ENCODE measurements around the gene PFN4. TPM values are rescaled to one million over a fixed set of nuclear protein-coding genes. Genes with fewer than 3 reads are reported as not detected.

PFN4 gene
- total RNA-seq, 2 experiments from 2014 or later, result not detected

- H3K4me1 Mint-ChIP-seq, result peaks cover 44% of the 10 kb centered on the region
- H3K4me3 Mint-ChIP-seq, result no peak overlapping the region
- H3K27ac Mint-ChIP-seq, result no peak overlapping the region
- H3K36me3 Mint-ChIP-seq (ENCODE audit: low read depth), result peaks cover 30% of the 10 kb centered on the region
- ChIA-PET CTCF (interaction anchor here (1.9 to 2.8 kb wide), 3 partner anchors 10 to 249 kb away, joined by 4 to 12 read pairs (median 11); partner anchors contain the start of gene TP53I3), POLR2A (interaction anchor here (0.5 kb wide), 1 partner anchor 48 kb away, joined by 3 read pairs; no protein-coding TSS in a partner anchor)
- DNase-seq, result no peak
- no peaks in the 10 kb centered on the region for H3K27me3 Mint-ChIP-seq
- no peaks in the 10 kb centered on the region for H3K9me3 Mint-ChIP-seq
Observed at GRCh38 chr2:24073816-24074215, 49.3 kb downstream of the PFN4 start.

GRCh38 chr2:24072259-24072658 lies 50.9 kb downstream of the PFN4 start:
- ChIA-PET POLR2A (no interaction called here), CTCF (interaction anchor here (1.9 to 2.8 kb wide), 3 partner anchors 12 to 248 kb away, joined by 4 to 12 read pairs (median 11); partner anchors contain the start of gene TP53I3)
- Mint-ChIP-seq H3K4me1 (peaks cover 36% of the 10 kb centered on the region), H3K4me3 (no peak overlapping the region), H3K27me3 (no peaks in the 10 kb centered on the region), H3K27ac (no peak overlapping the region), H3K36me3 (ENCODE audit: low read depth) (peaks cover 42% of the 10 kb centered on the region), H3K9me3 (no peaks in the 10 kb centered on the region)
- no peak for DNase-seq

- no peaks in the 10 kb centered on the region for H3K9me3 Mint-ChIP-seq
- peaks cover 31% of the 10 kb centered on the region for H3K36me3 Mint-ChIP-seq (ENCODE audit: low read depth)
- H3K27me3 Mint-ChIP-seq, result no peaks in the 10 kb centered on the region
- CTCF ChIA-PET, result interaction anchor here (1.1 to 1.7 kb wide), 4 partner anchors 138 to 241 kb away, joined by 3 to 4 read pairs (median 4); partner anchors contain the start of gene ATAD2B
- no peak for DNase-seq
- peaks cover 14% of the 10 kb centered on the region for H3K4me1 Mint-ChIP-seq
- POLR2A ChIA-PET, result interaction anchor here (1.4 to 1.6 kb wide), 2 partner anchors 11 to 18 kb away, joined by 5 read pairs; partner anchors contain the start of genes SF3B6 and WDCP
- no peak overlapping the region for H3K4me3 Mint-ChIP-seq
- no peak overlapping the region for H3K27ac Mint-ChIP-seq
Observed at GRCh38 chr2:24065341-24065740, 57.8 kb downstream of the PFN4 start.

Other genes with a start within 250 kb of the PFN4 start
- 10 to 100 TPM; 17.6 to 19.5 TPM for gene ATAD2B, start 196.2 kb downstream of the PFN4 start, total RNA-seq
- gene UBXN2A, start 182.9 kb downstream of the PFN4 start, total RNA-seq, result 10 to 100 TPM; 11.5 to 12.3 TPM
- gene MFSD2B, start 113.2 kb downstream of the PFN4 start, total RNA-seq, result under 1 TPM in 1 of 2 experiments, not detected in 1; 0.20 TPM
- 10 to 100 TPM; 18.5 to 19.1 TPM for gene WDCP, start 75.9 kb downstream of the PFN4 start, total RNA-seq
- gene FKBP1B, start 73.6 kb downstream of the PFN4 start, total RNA-seq, result 1 to 10 TPM; 4.8 to 5.5 TPM
- gene SF3B6, start 47.0 kb downstream of the PFN4 start, total RNA-seq, result 10 to 100 TPM; 87.4 to 88.2 TPM
- 1 to 10 TPM; 2.7 to 2.9 TPM for gene TP53I3, start 38.5 kb downstream of the PFN4 start, total RNA-seq
- gene FAM228B, start 135 bp upstream of the PFN4 start, total RNA-seq, result 1 to 10 TPM; 7.2 to 8.4 TPM
- under 1 TPM in 1 of 2 experiments, not detected in 1; 0.23 TPM for gene FAM228A, start 51.7 kb upstream of the PFN4 start, total RNA-seq
- gene ITSN2, start 237.2 kb upstream of the PFN4 start, total RNA-seq, result 10 to 100 TPM; 75.6 to 75.7 TPM